HG03175 (cell line): ENCODE measurements around the gene TMEM186.
"Not testable (repeated sequence)": the region's sequence is repeated elsewhere in the genome, so short reads cannot be mapped to it uniquely, and the experiment has no call there.

Experiments used
- ATAC-seq: cut with Tn5 transposase; IDR thresholded peaks from one replicate; pipeline ENCODE4 v1.9.1; 2021; ENCODE audit warnings: mild to moderate bottlenecking, moderate library complexity; ENCODE audit not compliant: unreplicated experiment

TMEM186 gene

GRCh38 chr16:8812162-8812843 is 14.9 kb upstream of the TMEM186 start:
- ATAC-seq, result no peak

- ATAC-seq, result no peak
These were observed 11.3 kb upstream of the TMEM186 start for GRCh38 chr16:8808613-8809353.

- no peak for ATAC-seq
These were observed 10.6 kb upstream of the TMEM186 start for GRCh38 chr16:8808009-8808408.

- no peak for ATAC-seq
These were observed 9.8 kb upstream of the TMEM186 start for GRCh38 chr16:8807189-8807588.

- ATAC-seq, result no peak
These were observed 9.0 kb upstream of the TMEM186 start for GRCh38 chr16:8806272-8806983.

- ATAC-seq, result no peak
These were observed 6.9 kb upstream of the TMEM186 start for GRCh38 chr16:8804313-8804712.

- not testable (repeated sequence) for ATAC-seq
These were observed 6.3 kb upstream of the TMEM186 start for GRCh38 chr16:8803733-8804132.

GRCh38 chr16:8801701-8802100 is 4.3 kb upstream of the TMEM186 start:
- ATAC-seq, result no peak

GRCh38 chr16:8798535-8799157 is 1.2 kb upstream of the TMEM186 start:
- no peak for ATAC-seq

- ATAC-seq, result no peak
These were observed 712 bp upstream of the TMEM186 start for GRCh38 chr16:8798174-8798527.

- ATAC-seq, result peak; percentile 2
These were observed 723 bp downstream of the TMEM186 start for GRCh38 chr16:8796469-8797363.

GRCh38 chr16:8795818-8796217 is 1.6 kb downstream of the TMEM186 start:
- no peak for ATAC-seq

GRCh38 chr16:8795091-8795490 is 2.3 kb downstream of the TMEM186 start:
- ATAC-seq, result no peak

- no peak for ATAC-seq
These were observed 8.8 kb downstream of the TMEM186 start for GRCh38 chr16:8788578-8789172.

- not testable (repeated sequence) for ATAC-seq
These were observed 11.1 kb downstream of the TMEM186 start for GRCh38 chr16:8786316-8786715.

GRCh38 chr16:8785408-8785807 is 12.0 kb downstream of the TMEM186 start:
- no peak for ATAC-seq

GRCh38 chr16:8782673-8783072 is 14.8 kb downstream of the TMEM186 start:
- no peak for ATAC-seq

GRCh38 chr16:8781797-8782196 is 15.6 kb downstream of the TMEM186 start:
- no peak for ATAC-seq

- ATAC-seq, result no peak
These were observed 20.2 kb downstream of the TMEM186 start for GRCh38 chr16:8777217-8777616.

- no peak for ATAC-seq
These were observed 21.3 kb downstream of the TMEM186 start for GRCh38 chr16:8776129-8776584.
